Erythroblast (primary cell): ENCODE data around the gene JMJD7.

Source experiments
- GATA1 ChIP-seq: IDR thresholded peaks from 2 replicates; pipeline ENCODE4 v1.6.1; 2011; ENCODE audit warnings: low read depth, mild to moderate bottlenecking, control low read depth, low read length, moderate library complexity
- POLR2A ChIP-seq: IDR thresholded peaks from 2 replicates; pipeline ENCODE4 v1.6.1; 2011; ENCODE audit warnings: mild to moderate bottlenecking, low read length

DNA sequence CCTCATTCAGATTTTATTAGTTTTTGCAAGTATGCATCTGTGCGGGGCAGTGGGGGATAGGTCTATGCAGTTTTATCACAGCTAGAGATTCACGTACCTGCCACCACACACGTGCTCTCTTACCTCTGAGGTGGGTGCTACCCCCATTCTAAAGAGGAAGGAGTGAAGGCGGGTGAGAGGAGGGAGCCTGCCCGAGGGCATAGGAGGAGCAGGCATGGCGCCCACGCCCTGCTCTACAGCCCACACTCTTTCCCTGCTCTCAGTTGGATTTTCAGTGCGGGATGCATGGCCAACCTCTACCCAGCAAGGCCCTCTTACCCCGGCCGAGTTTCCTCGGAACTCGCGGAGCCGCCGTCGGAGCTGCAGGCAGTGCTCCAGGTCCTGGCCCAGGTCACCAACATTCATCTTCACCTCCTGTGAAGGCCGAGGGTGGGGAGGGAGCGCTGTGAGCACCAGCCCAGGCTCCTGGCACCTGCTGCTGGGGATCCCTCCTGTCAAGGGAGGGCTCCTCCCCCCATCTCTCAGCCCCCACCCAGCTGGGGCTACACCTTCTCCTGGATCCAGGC is 37.7 kb downstream of the JMJD7 start:
- TF ChIP-seq POLR2A (no peak), GATA1 (no peak)
